ENCODE measurements around the gene ITFG2. TPM values are rescaled to one million over a fixed set of nuclear protein-coding genes. Genes with fewer than 3 reads are reported as not detected.

The ITFG2 gene
- total and polyA plus RNA-seq, 12 donors = 10.4 to 30.3 (median 13.3) TPM

DNA sequence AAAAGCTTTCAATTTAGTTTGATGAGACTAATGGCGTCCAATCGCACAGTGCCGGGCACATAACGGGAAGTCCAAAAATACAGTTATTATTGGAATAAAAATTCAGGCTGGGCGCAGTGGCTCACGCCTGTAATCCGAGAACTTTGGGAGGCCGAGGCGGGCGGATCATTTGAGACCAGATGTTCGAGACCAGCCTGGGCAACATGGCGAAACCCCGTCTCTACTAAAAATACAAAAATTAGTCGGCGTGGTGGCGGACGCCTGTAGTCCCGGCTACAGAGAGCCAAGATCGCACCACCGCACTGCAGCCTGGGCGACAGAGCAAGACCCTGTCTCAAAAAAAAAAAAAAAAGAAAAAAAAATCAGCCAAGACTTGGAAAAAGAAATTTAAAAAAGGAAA is 18.9 kb upstream of the ITFG2 start:
- Histone ChIP-seq H3K4me1 (peaks cover 12 to 34% (median 30%) of the 10 kb centered on the region in 9 donors), H3K27ac (no peak overlapping the region), H3K9me3 (no peaks in the 10 kb centered on the region), H3K4me3 (no peak overlapping the region), H3K27me3 (no peaks in the 10 kb centered on the region), H3K36me3 (peaks cover 0 to 17% (median 3%) of the 10 kb centered on the region in 9 donors)
- ATAC-seq = no peak
- DNase-seq = no peak
- intact Hi-C loops (cut with DNase I) = no loop called here
- TF ChIP-seq, protein P1, sequence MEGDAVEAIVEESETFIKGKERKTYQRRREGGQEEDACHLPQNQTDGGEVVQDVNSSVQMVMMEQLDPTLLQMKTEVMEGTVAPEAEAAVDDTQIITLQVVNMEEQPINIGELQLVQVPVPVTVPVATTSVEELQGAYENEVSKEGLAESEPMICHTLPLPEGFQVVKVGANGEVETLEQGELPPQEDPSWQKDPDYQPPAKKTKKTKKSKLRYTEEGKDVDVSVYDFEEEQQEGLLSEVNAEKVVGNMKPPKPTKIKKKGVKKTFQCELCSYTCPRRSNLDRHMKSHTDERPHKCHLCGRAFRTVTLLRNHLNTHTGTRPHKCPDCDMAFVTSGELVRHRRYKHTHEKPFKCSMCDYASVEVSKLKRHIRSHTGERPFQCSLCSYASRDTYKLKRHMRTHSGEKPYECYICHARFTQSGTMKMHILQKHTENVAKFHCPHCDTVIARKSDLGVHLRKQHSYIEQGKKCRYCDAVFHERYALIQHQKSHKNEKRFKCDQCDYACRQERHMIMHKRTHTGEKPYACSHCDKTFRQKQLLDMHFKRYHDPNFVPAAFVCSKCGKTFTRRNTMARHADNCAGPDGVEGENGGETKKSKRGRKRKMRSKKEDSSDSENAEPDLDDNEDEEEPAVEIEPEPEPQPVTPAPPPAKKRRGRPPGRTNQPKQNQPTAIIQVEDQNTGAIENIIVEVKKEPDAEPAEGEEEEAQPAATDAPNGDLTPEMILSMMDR (IDR thresholded peaks at IDR 0.05) = no peak
- 95 to 96% methylated on average over 21 of the region's 21 CpGs for WGBS, 2 donors

DNA sequence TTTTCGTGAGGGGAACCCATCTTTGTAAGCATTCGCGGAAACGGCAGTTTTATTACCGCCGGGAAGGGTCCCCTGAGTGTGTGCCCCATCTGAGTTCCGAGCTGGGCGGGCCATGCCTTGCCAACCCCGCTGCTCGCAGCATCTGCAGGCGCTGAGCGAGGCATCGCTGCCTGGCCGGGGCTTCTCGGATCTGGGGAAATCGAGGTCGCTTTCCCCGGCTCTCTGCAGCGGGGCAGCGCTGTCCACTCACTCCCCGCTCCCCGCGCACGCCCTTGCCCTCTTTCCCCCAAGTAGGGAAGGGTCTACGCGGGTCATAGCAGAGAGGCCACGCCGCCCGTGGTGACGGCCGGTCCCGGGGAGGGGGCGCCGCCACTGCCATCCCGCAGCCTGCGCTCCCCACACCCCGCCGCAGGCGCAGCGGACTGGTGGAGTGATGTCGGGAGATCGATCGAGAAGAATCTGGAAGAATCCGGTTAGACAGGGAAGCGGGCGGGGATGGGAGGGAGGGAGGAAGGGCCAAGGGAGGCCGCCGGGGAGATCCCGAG is 18.2 kb upstream of the ITFG2 start:
- ATAC-seq = peak; percentile 19 to 56 (median 36)
- no peaks in the 10 kb centered on the region for H3K27me3 ChIP-seq
- peaks cover 0 to 24% (median 10%) of the 10 kb centered on the region in 9 donors for H3K36me3 ChIP-seq
- TF ChIP-seq, protein P1 (IDR thresholded peaks at IDR 0.05) = peak in 1 of 9 donors; percentile 1
- peak overlapping the region in 9 of 10 donors; percentile 24 to 82 (median 74) for H3K27ac ChIP-seq
- no peaks in the 10 kb centered on the region for H3K9me3 ChIP-seq
- peak overlapping the region; percentile 63 to 91 (median 82) for H3K4me3 ChIP-seq
- DNase-seq = no peak
- intact Hi-C loops (cut with DNase I) = loop anchor here in 1 of 10 donors (2.0 kb wide), 1 partner anchor 19 kb away; the partner anchor contains the start of gene ITFG2
- peaks cover 12 to 37% (median 30%) of the 10 kb centered on the region in 9 donors for H3K4me1 ChIP-seq
- WGBS, 2 donors = 8% methylated on average over 49 of the region's 49 CpGs

DNA sequence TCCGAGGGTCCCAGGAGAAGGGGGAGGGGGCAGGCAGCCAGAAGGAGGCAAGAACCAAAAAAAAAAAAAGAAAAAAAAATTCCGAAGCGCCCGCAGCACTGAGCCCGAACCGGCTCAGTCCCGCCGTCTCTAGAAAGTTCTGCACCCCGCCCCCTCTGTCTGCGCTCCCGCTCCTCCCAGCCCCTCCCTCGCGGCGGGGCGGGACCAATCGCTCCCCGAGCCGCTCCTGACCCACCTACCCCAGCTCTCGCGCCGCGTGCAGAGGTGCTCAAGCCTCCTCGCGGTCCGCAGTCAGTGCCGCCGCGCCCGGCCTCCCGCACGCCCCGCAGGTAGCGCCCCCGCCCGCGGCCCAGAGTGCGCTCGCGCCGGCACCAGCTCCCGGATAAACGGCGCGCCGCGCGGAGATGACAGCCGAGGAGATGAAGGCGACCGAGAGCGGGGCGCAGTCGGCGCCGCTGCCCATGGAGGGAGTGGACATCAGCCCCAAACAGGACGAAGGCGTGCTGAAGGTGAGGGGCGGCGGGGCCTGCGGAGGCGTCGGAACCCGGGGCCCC is 17.7 kb upstream of the ITFG2 start, which contains the start of gene FKBP4:
TSS of gene FKBP4 (plus strand) at position 235 of the 554 bp plus-strand sequence. CDS start at position 405, 170 bp downstream.
- 0 to 1% methylated on average over 56 to 63 of the region's 63 CpGs for WGBS, 2 donors
- peak within 1 kb of the TSS; percentile 63 to 86 (median 81) for H3K27ac ChIP-seq
- TF ChIP-seq, protein P1 (IDR thresholded peaks at IDR 0.05) = peak in 1 of 9 donors; percentile 7
- H3K9me3 ChIP-seq = no peaks in the 10 kb centered on the region
- peaks cover 12 to 43% (median 33%) of the 10 kb centered on the region in 9 donors for H3K4me1 ChIP-seq
- intact Hi-C loops (cut with DNase I) = loop anchor here in 1 of 10 donors (2.0 kb wide), 1 partner anchor 18 kb away; the partner anchor contains the start of gene ITFG2
- H3K4me3 ChIP-seq = peak within 1 kb of the TSS; percentile 63 to 91 (median 82)
- H3K27me3 ChIP-seq = no peaks in the 10 kb centered on the region
- peaks cover 0 to 30% (median 14%) of the 10 kb centered on the region in 9 donors for H3K36me3 ChIP-seq
- DNase-seq = peak; percentile 90 to 91
- peak; percentile 85 to 95 (median 94) for ATAC-seq

DNA sequence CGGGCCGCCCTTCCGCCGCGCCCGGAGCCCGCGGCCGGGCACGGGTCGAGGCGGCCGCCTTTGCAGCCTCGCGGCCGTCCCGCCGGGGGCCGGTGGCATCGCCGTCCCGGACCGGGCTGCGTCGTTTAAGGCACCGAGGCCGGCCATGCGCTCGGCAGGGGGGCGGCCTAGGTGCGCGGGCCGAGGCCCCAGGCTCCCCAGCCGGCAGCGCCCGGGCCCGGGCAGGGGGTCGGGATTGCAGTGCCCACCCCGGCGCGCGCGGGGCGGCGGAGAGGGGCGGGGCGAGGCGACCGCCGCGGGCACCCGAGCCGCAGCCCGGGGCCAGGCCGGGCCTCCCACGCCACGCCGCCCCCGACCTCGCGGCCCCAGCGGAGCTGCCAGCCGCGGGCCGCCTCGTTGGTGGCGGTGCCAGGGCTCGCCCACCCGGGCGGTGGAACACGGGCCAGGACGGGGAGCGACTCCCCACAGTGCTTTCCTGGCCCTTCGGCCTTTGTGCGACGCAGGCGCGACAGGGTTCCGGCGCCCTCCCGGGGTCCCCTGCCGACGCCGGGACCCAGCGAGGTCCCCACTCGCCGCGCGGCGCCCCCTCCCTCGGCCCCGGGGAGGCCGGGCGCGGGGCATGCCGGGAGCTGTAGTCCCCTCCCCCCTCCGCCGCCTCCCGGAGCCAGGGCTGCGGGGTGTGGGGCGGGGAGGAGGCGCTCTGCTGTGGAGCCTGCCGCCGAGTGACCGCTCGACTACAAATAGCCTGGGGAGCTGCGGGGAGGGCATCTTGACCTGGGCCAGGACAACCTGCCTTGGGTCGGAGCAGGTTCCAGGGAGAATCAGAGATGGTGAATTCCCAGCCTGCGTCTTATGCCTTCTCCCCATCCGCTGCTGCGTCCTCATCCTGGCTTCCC is 16.9 kb upstream of the ITFG2 start:
- Histone ChIP-seq H3K9me3 (no peaks in the 10 kb centered on the region), H3K27ac (peak overlapping the region; percentile 63 to 86 (median 81)), H3K36me3 (peaks cover 0 to 37% (median 21%) of the 10 kb centered on the region in 9 donors), H3K4me3 (peak overlapping the region; percentile 63 to 91 (median 82)), H3K27me3 (no peaks in the 10 kb centered on the region), H3K4me1 (peaks cover 12 to 50% (median 38%) of the 10 kb centered on the region in 9 donors)
- 1% methylated on average over 57 to 110 of the region's 111 CpGs for WGBS, 2 donors
- intact Hi-C loops (cut with DNase I) = loop anchor here in 2 of 10 donors (2.0 kb wide), 1 partner anchor 17 kb away; the partner anchor contains the start of gene ITFG2 (in 2 of the 2)
- TF ChIP-seq, protein P1 (IDR thresholded peaks at IDR 0.05) = no peak
- ATAC-seq (peak; percentile 84 to 93 (median 88)), DNase-seq (peak; percentile 82 to 87)

Measured in heart right ventricle (tissue), 16 donors.